ENCODE measurements around the gene C2.
"Not testable (repeated sequence)": the region's sequence is repeated elsewhere in the genome, so short reads cannot be mapped to it uniquely, and the experiment has no call there.

Gene C2

GRCh38 chr6:31980998-31981397 is 53.5 kb downstream of the C2 start:
- DNase-seq = not testable (repeated sequence)

GRCh38 chr6:31981744-31982143 is 54.2 kb downstream of the C2 start, which contains the start of gene C4A:
Gene C4A, plus strand, starts transcription at chr6:31982057. Its CDS starts 51 bp downstream, at chr6:31982108.
- DNase-seq = not testable (repeated sequence)

- DNase-seq = not testable (repeated sequence)
Measured at GRCh38 chr6:31989363-31989762, 61.8 kb downstream of the C2 start.

GRCh38 chr6:31994421-31994820 is 66.9 kb downstream of the C2 start:
- not testable (repeated sequence) for DNase-seq

Data from CD4-positive, alpha-beta T cell treated with Interleukin-10 for 1 hour (primary cell).